OCI-LY1 (cell line): ENCODE data around the gene MARF1.

Source experiments
- EZH2 ChIP-seq: fragments of 200-600 bp; sonication (generic), shearing (Covaris generic); IDR thresholded peaks from 2 replicates; pipeline ENCODE4 v1.8.0; 2017; ENCODE audit warnings: borderline replicate concordance, mixed run types, mild to moderate bottlenecking, antibody characterized with exemption, low read length, moderate library complexity, mixed read lengths
- TF ChIP-seq, protein P1 (sequence below): fragments of 200-600 bp; sonication (generic), shearing (Covaris generic); IDR thresholded peaks from 2 replicates; pipeline ENCODE4 v1.5.1; 2017; ENCODE audit warnings: mild to moderate bottlenecking, antibody characterized with exemption, low read length, moderate library complexity, mixed read lengths

DNA sequence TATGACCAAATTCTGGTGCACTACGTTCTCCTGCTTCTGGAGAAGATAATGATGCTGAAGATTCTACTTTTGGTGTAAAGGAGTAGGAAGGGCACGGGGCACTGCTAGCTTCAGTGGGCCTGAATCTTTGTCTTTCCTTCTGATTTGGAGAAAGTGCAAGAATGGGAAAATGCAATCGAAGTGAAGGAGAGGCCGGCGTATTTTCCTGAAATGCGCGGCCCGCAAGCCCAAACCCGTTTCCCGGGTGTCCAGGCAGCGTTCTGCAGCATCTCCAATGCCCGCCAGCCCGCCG, 6.7 kb upstream of the MARF1 start:
- TF ChIP-seq, protein P1, sequence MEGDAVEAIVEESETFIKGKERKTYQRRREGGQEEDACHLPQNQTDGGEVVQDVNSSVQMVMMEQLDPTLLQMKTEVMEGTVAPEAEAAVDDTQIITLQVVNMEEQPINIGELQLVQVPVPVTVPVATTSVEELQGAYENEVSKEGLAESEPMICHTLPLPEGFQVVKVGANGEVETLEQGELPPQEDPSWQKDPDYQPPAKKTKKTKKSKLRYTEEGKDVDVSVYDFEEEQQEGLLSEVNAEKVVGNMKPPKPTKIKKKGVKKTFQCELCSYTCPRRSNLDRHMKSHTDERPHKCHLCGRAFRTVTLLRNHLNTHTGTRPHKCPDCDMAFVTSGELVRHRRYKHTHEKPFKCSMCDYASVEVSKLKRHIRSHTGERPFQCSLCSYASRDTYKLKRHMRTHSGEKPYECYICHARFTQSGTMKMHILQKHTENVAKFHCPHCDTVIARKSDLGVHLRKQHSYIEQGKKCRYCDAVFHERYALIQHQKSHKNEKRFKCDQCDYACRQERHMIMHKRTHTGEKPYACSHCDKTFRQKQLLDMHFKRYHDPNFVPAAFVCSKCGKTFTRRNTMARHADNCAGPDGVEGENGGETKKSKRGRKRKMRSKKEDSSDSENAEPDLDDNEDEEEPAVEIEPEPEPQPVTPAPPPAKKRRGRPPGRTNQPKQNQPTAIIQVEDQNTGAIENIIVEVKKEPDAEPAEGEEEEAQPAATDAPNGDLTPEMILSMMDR = no peak
- TF ChIP-seq EZH2 = no peak
